WTC11 (cell line): ENCODE data around the gene IFITM10. TPM values are rescaled to one million over a fixed set of nuclear protein-coding genes. Genes with fewer than 3 reads are reported as not detected.

ENCODE experiments used
- ATAC-seq: fragments of 200-7000 bp; cut with Tn5 transposase; 2 replicates; pipeline ENCODE4 v1.10.0; 2021; ENCODE audit warnings: mild to moderate bottlenecking, moderate library complexity
- CTCF ChIA-PET: fragments of 300-600 bp; sonication (Branson Sonifier 250); formaldehyde crosslinking; loops from one replicate; lab custom pipeline; 2021; ENCODE audit warnings: antibody characterized with exemption; lab: Charles Lee
- POLR2A ChIA-PET: fragments of 350-600 bp; sonication (Branson Sonifier 250); formaldehyde crosslinking; loops from one replicate; lab custom pipeline; 2021; ENCODE audit warnings: antibody characterized with exemption; lab: Charles Lee
- DNase-seq: peaks from one replicate; pipeline ENCODE4 v3.0.0; 2021; ENCODE audit warnings: low spot score
- H3K27ac Mint-ChIP-seq: 2 replicates; pipeline ENCODE4 v1.8.0; 2021; ENCODE audit warnings: mixed read lengths
- H3K27me3 Mint-ChIP-seq: 2 replicates; pipeline ENCODE4 v1.8.0; 2021; ENCODE audit warnings: low read depth, mild to moderate bottlenecking, moderate library complexity, mixed read lengths
- H3K36me3 Mint-ChIP-seq: 2 replicates; pipeline ENCODE4 v1.8.0; 2021; ENCODE audit warnings: mixed read lengths
- H3K4me1 Mint-ChIP-seq: 2 replicates; pipeline ENCODE4 v1.8.0; 2022; ENCODE audit warnings: mixed read lengths
- H3K4me3 Mint-ChIP-seq: 2 replicates; pipeline ENCODE4 v1.8.0; 2021; ENCODE audit warnings: mild to moderate bottlenecking, moderate library complexity, mixed read lengths
- H3K9me3 Mint-ChIP-seq: 2 replicates; pipeline ENCODE4 v1.8.0; 2021; ENCODE audit warnings: mixed read lengths
- ATF3 ChIP-seq: sonication (generic); formaldehyde crosslinking; conservative IDR thresholded peaks from 2 replicates; pipeline ENCODE4 v1.8.1; 2022; ENCODE audit warnings: mild to moderate bottlenecking, missing genetic modification reagents
- CREB1 ChIP-seq: sonication (generic); formaldehyde crosslinking; IDR thresholded peaks from 2 replicates; pipeline ENCODE4 v1.8.0; 2023; ENCODE audit warnings: mild to moderate bottlenecking, missing genetic modification reagents
- CREM ChIP-seq: sonication (generic); formaldehyde crosslinking; IDR thresholded peaks from 2 replicates; pipeline ENCODE4 v1.8.1; 2022; ENCODE audit warnings: mild to moderate bottlenecking, missing genetic modification reagents, moderate library complexity
- E2F1 ChIP-seq: sonication (generic); formaldehyde crosslinking; IDR thresholded peaks from 2 replicates; pipeline ENCODE4 v1.8.0; 2022; ENCODE audit warnings: mild to moderate bottlenecking, missing genetic modification reagents
- ETV6 ChIP-seq: sonication (generic); formaldehyde crosslinking; IDR thresholded peaks from 2 replicates; pipeline ENCODE4 v1.8.1; 2022; ENCODE audit warnings: mild to moderate bottlenecking, missing genetic modification reagents
- GRHL2 ChIP-seq: fragments of 250-450 bp; sonication (Bioruptor Pico); IDR thresholded peaks from 2 replicates; pipeline ENCODE4 v1.8.0; 2022; ENCODE audit warnings: mild to moderate bottlenecking, moderate library complexity; ENCODE audit not compliant: insufficient replicate concordance, severe bottlenecking
- NR1H2 ChIP-seq: sonication (generic); formaldehyde crosslinking; IDR thresholded peaks from 2 replicates; pipeline ENCODE4 v1.9.0; 2021; ENCODE audit warnings: mild to moderate bottlenecking, moderate library complexity, missing genetic modification reagents
- NR2C2 ChIP-seq: sonication (generic); formaldehyde crosslinking; IDR thresholded peaks from 2 replicates; pipeline ENCODE4 v1.8.0; 2022; ENCODE audit warnings: mild to moderate bottlenecking, missing genetic modification reagents
- PRDM15 ChIP-seq: sonication (generic); formaldehyde crosslinking; IDR thresholded peaks from 2 replicates; pipeline ENCODE4 v1.8.0; 2022; ENCODE audit warnings: missing genetic modification reagents
- PREB ChIP-seq: sonication (generic); formaldehyde crosslinking; IDR thresholded peaks from 2 replicates; pipeline ENCODE4 v1.8.1; 2022; ENCODE audit warnings: mild to moderate bottlenecking, missing genetic modification reagents, moderate library complexity, borderline replicate concordance
- SP1 ChIP-seq: sonication (generic); formaldehyde crosslinking; conservative IDR thresholded peaks from 2 replicates; pipeline ENCODE4 v1.8.1; 2022; ENCODE audit warnings: missing genetic modification reagents
- TEAD4 ChIP-seq: sonication (generic); formaldehyde crosslinking; IDR thresholded peaks from 2 replicates; pipeline ENCODE4 v1.8.0; 2022; ENCODE audit warnings: mild to moderate bottlenecking, missing genetic modification reagents
- TP53 ChIP-seq: sonication (generic); formaldehyde crosslinking; IDR thresholded peaks from 2 replicates; pipeline ENCODE4 v1.8.1; 2023; ENCODE audit warnings: mild to moderate bottlenecking, missing genetic modification reagents
- ZBTB21 ChIP-seq: sonication (generic); formaldehyde crosslinking; IDR thresholded peaks from 2 replicates; pipeline ENCODE4 v1.8.1; 2023; ENCODE audit warnings: mild to moderate bottlenecking, missing genetic modification reagents, borderline replicate concordance
- ZMAT4 ChIP-seq: fragments of 250-450 bp; sonication (Bioruptor Pico); IDR thresholded peaks from 2 replicates; pipeline ENCODE4 v1.9.0; 2021; ENCODE audit warnings: mild to moderate bottlenecking
- ZNF138 ChIP-seq: sonication (generic); formaldehyde crosslinking; conservative IDR thresholded peaks from 2 replicates; pipeline ENCODE4 v1.8.1; 2022; ENCODE audit warnings: mild to moderate bottlenecking, moderate library complexity, missing genetic modification reagents
- ZNF219 ChIP-seq: sonication (generic); formaldehyde crosslinking; IDR thresholded peaks from 2 replicates; pipeline ENCODE4 v1.8.0; 2023; ENCODE audit warnings: missing genetic modification reagents, mild to moderate bottlenecking, borderline replicate concordance
- ZNF232 ChIP-seq: sonication (generic); formaldehyde crosslinking; IDR thresholded peaks from 2 replicates; pipeline ENCODE4 v1.8.0; 2022; ENCODE audit warnings: mild to moderate bottlenecking, missing genetic modification reagents
- ZNF396 ChIP-seq: fragments of 250-450 bp; sonication (Bioruptor Pico); IDR thresholded peaks from 2 replicates; pipeline ENCODE4 v1.8.0; 2021; ENCODE audit warnings: mild to moderate bottlenecking, moderate library complexity, borderline replicate concordance
- ZNF416 ChIP-seq: fragments of 250-450 bp; sonication (Bioruptor Pico); IDR thresholded peaks from 2 replicates; pipeline ENCODE4 v1.9.0; 2021; ENCODE audit warnings: mild to moderate bottlenecking, inconsistent platforms
- ZNF512 ChIP-seq: sonication (generic); formaldehyde crosslinking; IDR thresholded peaks from 2 replicates; pipeline ENCODE4 v1.8.1; 2022; ENCODE audit warnings: missing genetic modification reagents, borderline replicate concordance
- ZSCAN18 ChIP-seq: fragments of 250-450 bp; sonication (Bioruptor Pico); IDR thresholded peaks from 2 replicates; pipeline ENCODE4 v2.1.2; 2022; ENCODE audit warnings: mild to moderate bottlenecking, moderate library complexity
- total RNA-seq: library from RNA; stranded (reverse); gene quantifications from 3 replicates; pipeline ENCODE4 v1.2.3, GENCODE V29; 2021

IFITM10 gene
- total RNA-seq, 1 experiment from 2014 or later = 1.7 TPM

GRCh38 chr11:1742869-1743584 is 7.4 kb downstream of the IFITM10 start:
- Mint-ChIP-seq H3K27ac (no peak overlapping the region), H3K4me3 (no peak overlapping the region), H3K36me3 (peaks cover 10% of the 10 kb centered on the region), H3K9me3 (peaks cover 17% of the 10 kb centered on the region), H3K27me3 (peaks cover 44% of the 10 kb centered on the region), H3K4me1 (no peaks in the 10 kb centered on the region)
- POLR2A ChIA-PET = no interaction called here
- TF ChIP-seq CREB1 (CRISPR knock-in tag) (no peak), ZBTB21 (CRISPR knock-in tag) (no peak), ZNF232 (CRISPR knock-in tag) (no peak), ZMAT4 (CRISPR knock-in tag) (no peak), E2F1 (CRISPR knock-in tag) (no peak), SP1 (CRISPR knock-in tag) (no peak), ZNF219 (CRISPR knock-in tag) (no peak), CREM (CRISPR knock-in tag) (no peak), PREB (CRISPR knock-in tag) (no peak), PRDM15 (CRISPR knock-in tag) (no peak), ATF3 (CRISPR knock-in tag) (no peak), ZNF138 (CRISPR knock-in tag) (no peak), GRHL2 (CRISPR knock-in tag) (no peak), NR2C2 (CRISPR knock-in tag) (no peak), ZSCAN18 (CRISPR knock-in tag) (no peak), TEAD4 (CRISPR knock-in tag) (no peak)
- DNase-seq = no peak
- ATAC-seq = no peak
- CTCF ChIA-PET = interaction anchor here (1.1 kb wide), 1 partner anchor 90 kb away, joined by 5 read pairs; no protein-coding TSS in a partner anchor

- H3K4me3 Mint-ChIP-seq = no peak overlapping the region
- ChIA-PET CTCF (interaction anchor here (1.1 kb wide), 1 partner anchor 90 kb away, joined by 5 read pairs; no protein-coding TSS in a partner anchor), POLR2A (no interaction called here)
- H3K27me3 Mint-ChIP-seq = peaks cover 44% of the 10 kb centered on the region
- peaks cover 10% of the 10 kb centered on the region for H3K36me3 Mint-ChIP-seq
- no peaks in the 10 kb centered on the region for H3K4me1 Mint-ChIP-seq
- DNase-seq (no peak), ATAC-seq (no peak)
- H3K9me3 Mint-ChIP-seq = peaks cover 23% of the 10 kb centered on the region
- H3K27ac Mint-ChIP-seq = no peak overlapping the region
- TF ChIP-seq ZNF512 (CRISPR knock-in tag) (no peak), ZSCAN18 (CRISPR knock-in tag) (no peak), ZNF416 (no peak), ETV6 (CRISPR knock-in tag) (no peak), TP53 (CRISPR knock-in tag) (no peak), ZNF219 (CRISPR knock-in tag) (no peak), ZNF396 (CRISPR knock-in tag) (no peak), NR1H2 (CRISPR knock-in tag) (no peak)
Measured at GRCh38 chr11:1742371-1742770, 8.0 kb downstream of the IFITM10 start.
